Neural progenitor cell (in vitro differentiated cells): ENCODE measurements around the gene TCERG1L. TPM values are rescaled to one million over a fixed set of nuclear protein-coding genes. Genes with fewer than 3 reads are reported as not detected.

ENCODE experiments used
- DNase-seq: peaks from one replicate; pipeline ENCODE4 v3.0.0-alpha.2; 2016; ENCODE audit warnings: low spot score
- H2AFZ ChIP-seq: fragments of 200-600 bp; sonication (generic); replicated peaks from 2 replicates; pipeline ENCODE4 v1.6.1; 2016; ENCODE audit warnings: antibody characterized with exemption
- H3F3A ChIP-seq: fragments of 200-600 bp; sonication (generic); 2 replicates; pipeline ENCODE4 v1.6.1; 2016; ENCODE audit warnings: antibody characterized with exemption, low read depth
- H3K27ac ChIP-seq: fragments of 200-600 bp; sonication (generic); 2 replicates; pipeline ENCODE4 v1.5.1; 2016; ENCODE audit warnings: mild to moderate bottlenecking
- H3K27me3 ChIP-seq: fragments of 200-600 bp; sonication (generic); 2 replicates; pipeline ENCODE4 v1.6.1; 2016; ENCODE audit warnings: mild to moderate bottlenecking, moderate library complexity
- H3K36me3 ChIP-seq: fragments of 200-600 bp; sonication (generic); 2 replicates; pipeline ENCODE4 v1.5.1; 2016
- H3K4me1 ChIP-seq: fragments of 200-600 bp; sonication (generic); 2 replicates; pipeline ENCODE4 v1.6.1; 2016; ENCODE audit warnings: mixed run types
- H3K4me2 ChIP-seq: fragments of 200-600 bp; sonication (generic); 2 replicates; pipeline ENCODE4 v1.6.1; 2016
- H3K4me3 ChIP-seq: fragments of 200-600 bp; sonication (generic); 2 replicates; pipeline ENCODE4 v1.5.1; 2016
- H3K79me2 ChIP-seq: fragments of 200-600 bp; sonication (generic); 2 replicates; pipeline ENCODE4 v1.6.1; 2016; ENCODE audit warnings: low read depth
- H3K9ac ChIP-seq: fragments of 200-600 bp; sonication (generic); 2 replicates; pipeline ENCODE4 v1.6.1; 2016
- H3K9me3 ChIP-seq: fragments of 200-600 bp; sonication (generic); 2 replicates; pipeline ENCODE4 v1.5.1; 2016; ENCODE audit warnings: low read depth
- H4K20me1 ChIP-seq: fragments of 200-600 bp; sonication (generic); 2 replicates; pipeline ENCODE4 v1.6.1; 2016; ENCODE audit warnings: low read depth
- H3K27ac Mint-ChIP-seq: 3 replicates; pipeline ENCODE4 v1.8.0; 2021; ENCODE audit warnings: mixed read lengths
- H3K27me3 Mint-ChIP-seq: 2 replicates; pipeline ENCODE4 v1.8.0; 2022; ENCODE audit warnings: low read depth, mild to moderate bottlenecking, inconsistent platforms, moderate library complexity, mixed read lengths; ENCODE audit not compliant: insufficient read depth
- H3K36me3 Mint-ChIP-seq: 3 replicates; pipeline ENCODE4 v1.8.0; 2021; ENCODE audit warnings: mixed read lengths
- H3K4me1 Mint-ChIP-seq: 3 replicates; pipeline ENCODE4 v1.8.0; 2021; ENCODE audit warnings: mixed read lengths
- H3K4me3 Mint-ChIP-seq: 3 replicates; pipeline ENCODE4 v1.8.0; 2021; ENCODE audit warnings: mild to moderate bottlenecking, moderate library complexity, mixed read lengths
- H3K9me3 Mint-ChIP-seq: 3 replicates; pipeline ENCODE4 v1.8.0; 2020; ENCODE audit warnings: mixed read lengths
- CTCF ChIP-seq: fragments of 200-600 bp; sonication (generic); IDR thresholded peaks from 2 replicates; pipeline ENCODE4 v1.5.1; 2017; ENCODE audit warnings: antibody characterized with exemption, mild to moderate bottlenecking
- EZH2 ChIP-seq: fragments of 200-600 bp; sonication (generic); IDR thresholded peaks from 2 replicates; pipeline ENCODE4 v1.6.1; 2017; ENCODE audit warnings: antibody characterized with exemption, mild to moderate bottlenecking, moderate library complexity
- EZH2phosphoT487 ChIP-seq: fragments of 200-600 bp; sonication (generic); IDR thresholded peaks from 2 replicates; pipeline ENCODE4 v1.6.1; 2017; ENCODE audit warnings: antibody characterized with exemption
- total RNA-seq: library from RNA; depleted of rRNA; stranded (reverse); fragments of >200 nt; gene quantifications from 2 replicates; pipeline ENCODE4 v1.2.3, GENCODE V29; 2015; ENCODE audit warnings: low replicate concordance

TCERG1L gene
- total RNA-seq, 1 donor from 2014 or later, result 1.8 TPM

- Mint-ChIP-seq H3K36me3 (no peaks in the 10 kb centered on the region), H3K9me3 (peaks cover 3% of the 10 kb centered on the region), H3K4me3 (no peak overlapping the region), H3K4me1 (no peaks in the 10 kb centered on the region), H3K27me3 (peaks cover 6% of the 10 kb centered on the region), H3K27ac (no peak overlapping the region)
- H3K4me1 ChIP-seq, result no peaks in the 10 kb centered on the region
- H3K9ac ChIP-seq, result no peak overlapping the region
- H3K36me3 ChIP-seq, result no peaks in the 10 kb centered on the region
- H3K9me3 ChIP-seq, result no peaks in the 10 kb centered on the region
- H3K27me3 ChIP-seq, result no peaks in the 10 kb centered on the region
- H3K4me2 ChIP-seq, result no peak overlapping the region
- no peak overlapping the region for H2AFZ ChIP-seq
- no peaks in the 10 kb centered on the region for H3K79me2 ChIP-seq
- DNase-seq, result no peak
- no peaks in the 10 kb centered on the region for H4K20me1 ChIP-seq
- no peaks in the 10 kb centered on the region for H3F3A ChIP-seq
- TF ChIP-seq EZH2phosphoT487 (no peak), CTCF (no peak), EZH2 (no peak)
- no peak overlapping the region for H3K4me3 ChIP-seq
- H3K27ac ChIP-seq, result no peak overlapping the region
These were observed 198.8 kb downstream of the TCERG1L start for GRCh38 chr10:131112691-131113090.

- no peaks in the 10 kb centered on the region for H3K79me2 ChIP-seq
- H3K4me2 ChIP-seq, result no peak overlapping the region
- peaks cover 8% of the 10 kb centered on the region for H3K27me3 Mint-ChIP-seq
- H3K27me3 ChIP-seq, result no peaks in the 10 kb centered on the region
- H3K27ac ChIP-seq, result no peak overlapping the region
- no peaks in the 10 kb centered on the region for H3K36me3 Mint-ChIP-seq
- no peaks in the 10 kb centered on the region for H3K36me3 ChIP-seq
- H3K4me3 Mint-ChIP-seq, result no peak overlapping the region
- H3F3A ChIP-seq, result no peaks in the 10 kb centered on the region
- H3K4me1 Mint-ChIP-seq, result no peaks in the 10 kb centered on the region
- H3K27ac Mint-ChIP-seq, result peak overlapping the region; percentile 60
- no peak overlapping the region for H2AFZ ChIP-seq
- no peaks in the 10 kb centered on the region for H3K4me1 ChIP-seq
- H4K20me1 ChIP-seq, result no peaks in the 10 kb centered on the region
- no peak overlapping the region for H3K9ac ChIP-seq
- no peak for DNase-seq
- H3K4me3 ChIP-seq, result no peak overlapping the region
- TF ChIP-seq CTCF (no peak), EZH2phosphoT487 (no peak), EZH2 (no peak)
- H3K9me3 ChIP-seq, result no peaks in the 10 kb centered on the region
- H3K9me3 Mint-ChIP-seq, result peaks cover 6% of the 10 kb centered on the region
These were observed 199.9 kb downstream of the TCERG1L start for GRCh38 chr10:131111471-131112080.

GRCh38 chr10:131111007-131111406, 200.5 kb downstream of the TCERG1L start:
- no peaks in the 10 kb centered on the region for H3K27me3 ChIP-seq
- no peak overlapping the region for H3K27ac Mint-ChIP-seq
- no peaks in the 10 kb centered on the region for H3K9me3 ChIP-seq
- H3F3A ChIP-seq, result no peaks in the 10 kb centered on the region
- no peak overlapping the region for H3K4me3 ChIP-seq
- no peak overlapping the region for H3K4me3 Mint-ChIP-seq
- no peaks in the 10 kb centered on the region for H3K4me1 ChIP-seq
- no peak overlapping the region for H3K27ac ChIP-seq
- H4K20me1 ChIP-seq, result no peaks in the 10 kb centered on the region
- TF ChIP-seq EZH2phosphoT487 (no peak), CTCF (no peak), EZH2 (no peak)
- no peak overlapping the region for H3K9ac ChIP-seq
- H2AFZ ChIP-seq, result no peak overlapping the region
- peaks cover 10% of the 10 kb centered on the region for H3K27me3 Mint-ChIP-seq
- no peaks in the 10 kb centered on the region for H3K79me2 ChIP-seq
- H3K36me3 Mint-ChIP-seq, result no peaks in the 10 kb centered on the region
- H3K36me3 ChIP-seq, result no peaks in the 10 kb centered on the region
- no peak overlapping the region for H3K4me2 ChIP-seq
- H3K4me1 Mint-ChIP-seq, result no peaks in the 10 kb centered on the region
- DNase-seq, result no peak
- peaks cover 9% of the 10 kb centered on the region for H3K9me3 Mint-ChIP-seq
